Measurements from ENCODE around the gene HDAC10.

DNA sequence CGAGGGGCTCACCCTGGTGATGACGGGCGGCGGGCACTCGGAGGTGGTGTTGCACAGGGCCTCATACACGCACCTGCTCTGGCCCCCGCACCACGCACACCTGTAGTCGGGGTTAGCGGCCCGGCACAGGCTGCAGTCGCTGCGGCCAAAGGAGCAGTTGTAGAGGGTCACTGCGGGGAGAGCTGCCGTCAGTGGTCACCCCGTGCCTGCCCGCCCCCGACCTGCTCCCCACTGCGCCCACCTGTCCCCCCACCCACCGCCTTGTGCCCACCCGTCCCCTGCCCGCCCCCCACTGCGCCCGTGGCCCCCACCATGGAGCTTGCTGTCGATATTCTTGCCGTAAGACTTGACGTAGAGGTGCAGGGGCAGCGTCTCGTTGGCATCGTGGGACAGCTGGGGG lies 32.8 kb upstream of the HDAC10 start:
- TF ChIP-seq CTCF (IDR thresholded peaks at IDR 0.05; ENCODE audit: poor library complexity) (no peak), EZH2 (IDR thresholded peaks at IDR 0.05; ENCODE audit: borderline replicate concordance) (no peak), EZH2phosphoT487 (IDR thresholded peaks at IDR 0.05; ENCODE audit: low read depth, severe bottlenecking, unreplicated experiment) (no peak)
